Fibroblast of lung (primary cell): ENCODE results near the gene IER5L. TPM values are rescaled to one million over a fixed set of nuclear protein-coding genes. Genes with fewer than 3 reads are reported as not detected.

Experiments
- DNase-seq, 2 donors: peaks; one replicate each; pipeline versions ENCODE4 v3.0.0 to v3.0.0-alpha.2; 2010; ENCODE audit warnings: low read depth in 2 of 2
- H2AFZ ChIP-seq: 2 replicates; pipeline ENCODE4 v1.5.1; 2012; ENCODE audit warnings: low read length, control low read depth, inconsistent platforms
- H3K27ac ChIP-seq: 2 replicates; pipeline ENCODE4 v1.5.1; 2011; ENCODE audit warnings: low read length, control low read depth; ENCODE audit not compliant: insufficient read depth
- H3K27me3 ChIP-seq: 2 replicates; pipeline ENCODE4 v1.5.1; 2011; ENCODE audit warnings: mild to moderate bottlenecking, low read length; ENCODE audit not compliant: control insufficient read depth, insufficient read depth
- H3K36me3 ChIP-seq: 2 replicates; pipeline ENCODE4 v1.5.1; 2011; ENCODE audit warnings: low read length; ENCODE audit not compliant: control insufficient read depth, insufficient read depth
- H3K4me1 ChIP-seq: 2 replicates; pipeline ENCODE4 v1.5.1; 2011; ENCODE audit warnings: low read length; ENCODE audit not compliant: control insufficient read depth, insufficient read depth; ENCODE audit errors: extremely low read depth
- H3K4me2 ChIP-seq: 2 replicates; pipeline ENCODE4 v1.5.1; 2011; ENCODE audit warnings: low read length, control low read depth; ENCODE audit not compliant: insufficient read depth; ENCODE audit errors: extremely low read depth
- H3K4me3 ChIP-seq, 4 experiments: fragments of 200-600 bp in 1 of 4; sonication (generic) in 1 of 4; replicated peaks in 1 of 4; 2 replicates each; pipeline ENCODE4 v1.5.1; 2011 to 2016; ENCODE audit warnings: low read length in 4 of 4, low read depth in 3 of 4, mild to moderate bottlenecking in 3 of 4, control low read depth in 2 of 4, inconsistent platforms in 1 of 4, mixed read lengths in 1 of 4; ENCODE audit not compliant: insufficient read depth in 1 of 4; ENCODE audit errors: control extremely low read depth in 1 of 4
- H3K79me2 ChIP-seq: 2 replicates; pipeline ENCODE4 v1.5.1; 2012; ENCODE audit warnings: mild to moderate bottlenecking, low read length, inconsistent platforms; ENCODE audit not compliant: control insufficient read depth, insufficient read depth
- H3K9ac ChIP-seq: 2 replicates; pipeline ENCODE4 v1.5.1; 2011; ENCODE audit warnings: mild to moderate bottlenecking, low read length, control low read depth; ENCODE audit not compliant: insufficient read depth
- H3K9me3 ChIP-seq: 2 replicates; pipeline ENCODE4 v1.5.1; 2012; ENCODE audit warnings: low read depth, low read length; ENCODE audit not compliant: control insufficient read depth, insufficient read depth
- H4K20me1 ChIP-seq: 2 replicates; pipeline ENCODE4 v1.5.1; 2011; ENCODE audit warnings: low read length; ENCODE audit not compliant: control insufficient read depth, insufficient read depth; ENCODE audit errors: extremely low read depth
- CTCF ChIP-seq, 2 donors: IDR thresholded peaks in 1 of 2; conservative IDR thresholded peaks in 1 of 2; 1 replicate in 1 of 2; 2 replicates in 1 of 2; pipeline ENCODE4 v1.5.1; 2011 to 2012; ENCODE audit warnings: low read length in 2 of 2, control low read depth in 1 of 2, inconsistent platforms in 1 of 2, low read depth in 1 of 2, mild to moderate bottlenecking in 1 of 2
- EZH2 ChIP-seq: IDR thresholded peaks from 2 replicates; pipeline ENCODE4 v1.5.1; 2012; ENCODE audit warnings: low read length, control low read depth, mild to moderate bottlenecking; ENCODE audit errors: missing control alignments
- polyA plus RNA-seq, 2 donors: library from polyadenylated mRNA; depleted of rRNA in 1 of 2; stranded (reverse) in 1 of 2; unstranded in 1 of 2; fragments of >200 nt; gene quantifications; 2 replicates each; pipeline ENCODE4 v1.2.1, GENCODE V29; 2011 to 2012; ENCODE audit warnings: missing spikeins in 1 of 2
- total RNA-seq: library from RNA; depleted of rRNA; stranded (reverse); fragments of >200 nt; gene quantifications from 2 replicates; pipeline ENCODE4 v1.2.1, GENCODE V29; 2014

The IER5L gene
- total and polyA plus RNA-seq, 2 donors (not counting 1 experiment from before 2014, with no cell fraction given), result 9.2 to 71.5 TPM

- Histone ChIP-seq H2AFZ (no peak overlapping the region), H3K9ac (no peak overlapping the region), H3K27me3 (no peaks in the 10 kb centered on the region), H3K4me2 (no peak overlapping the region), H3K79me2 (no peaks in the 10 kb centered on the region), H3K4me1 (peaks cover 3% of the 10 kb centered on the region), H3K27ac (no peak overlapping the region), H3K9me3 (no peaks in the 10 kb centered on the region), H3K36me3 (no peaks in the 10 kb centered on the region), H3K4me3 (no peak overlapping the region), H4K20me1 (no peaks in the 10 kb centered on the region)
- no peak for TF ChIP-seq CTCF (conservative IDR thresholded peaks at IDR 0.05 in 1 of 2, IDR thresholded peaks at IDR 0.05 in 1 of 2; ENCODE audit: low read depth in 1 of 2, low read length in 2 of 2)
- no peak for TF ChIP-seq EZH2
- DNase-seq, result no peak
These were observed 42.7 kb upstream of the IER5L start for GRCh38 chr9:129220771-129221170.

GRCh38 chr9:129218918-129219317, 40.9 kb upstream of the IER5L start:
- Histone ChIP-seq H3K79me2 (no peaks in the 10 kb centered on the region), H3K27me3 (no peaks in the 10 kb centered on the region), H3K27ac (no peak overlapping the region), H3K36me3 (no peaks in the 10 kb centered on the region), H3K9ac (no peak overlapping the region), H3K9me3 (no peaks in the 10 kb centered on the region), H3K4me2 (no peak overlapping the region), H4K20me1 (no peaks in the 10 kb centered on the region), H3K4me3 (no peak overlapping the region), H3K4me1 (no peaks in the 10 kb centered on the region), H2AFZ (no peak overlapping the region)
- no peak for DNase-seq
- no peak for TF ChIP-seq CTCF (conservative IDR thresholded peaks at IDR 0.05 in 1 of 2, IDR thresholded peaks at IDR 0.05 in 1 of 2; ENCODE audit: low read depth in 1 of 2, low read length in 2 of 2)
- no peak for TF ChIP-seq EZH2

- Histone ChIP-seq H3K27me3 (no peaks in the 10 kb centered on the region), H3K9me3 (no peaks in the 10 kb centered on the region), H3K9ac (no peak overlapping the region), H3K4me2 (no peak overlapping the region), H3K27ac (no peak overlapping the region), H3K4me1 (no peaks in the 10 kb centered on the region), H3K79me2 (no peaks in the 10 kb centered on the region), H2AFZ (no peak overlapping the region), H4K20me1 (no peaks in the 10 kb centered on the region), H3K4me3 (no peak overlapping the region), H3K36me3 (no peaks in the 10 kb centered on the region)
- no peak for TF ChIP-seq CTCF (conservative IDR thresholded peaks at IDR 0.05 in 1 of 2, IDR thresholded peaks at IDR 0.05 in 1 of 2; ENCODE audit: low read depth in 1 of 2, low read length in 2 of 2)
- TF ChIP-seq EZH2, result no peak
- no peak for DNase-seq
These were observed 40.2 kb upstream of the IER5L start for GRCh38 chr9:129218272-129218625.
